GM12865 (cell line): ENCODE measurements around the gene ECPAS.

Experiments
- DNase-seq: peaks from one replicate; pipeline ENCODE4 v3.0.0; 2010; ENCODE audit warnings: low read depth
- H3K4me3 ChIP-seq: 2 replicates; pipeline ENCODE4 v1.5.1; 2011; ENCODE audit warnings: mild to moderate bottlenecking, low read depth, low read length, control low read depth
- CTCF ChIP-seq: IDR thresholded peaks from 2 replicates; pipeline ENCODE4 v1.5.1; 2011; ENCODE audit warnings: low read length, control low read depth, low read depth, inconsistent platforms; ENCODE audit not compliant: insufficient read depth; ENCODE audit errors: missing control alignments

ECPAS gene

GRCh38 chr9:111483858-111484571 is at the start of gene ECPAS:
Gene ECPAS, minus strand, starts transcription at chr9:111484383. Its CDS starts 11,465 bp downstream, at chr9:111472918.
- H3K4me3 ChIP-seq, result peak within 1 kb of the TSS; percentile 96
- TF ChIP-seq CTCF, result no peak
- peak; percentile 90 for DNase-seq

- TF ChIP-seq CTCF, result no peak
- H3K4me3 ChIP-seq, result no peak overlapping the region
- no peak for DNase-seq
Measured at GRCh38 chr9:111533099-111533790, 49.1 kb upstream of the ECPAS start.

GRCh38 chr9:111531716-111532115 is 47.5 kb upstream of the ECPAS start:
- no peak overlapping the region for H3K4me3 ChIP-seq
- no peak for DNase-seq
- TF ChIP-seq CTCF, result no peak

GRCh38 chr9:111529787-111530186 is 45.6 kb upstream of the ECPAS start:
- no peak overlapping the region for H3K4me3 ChIP-seq
- TF ChIP-seq CTCF, result no peak
- DNase-seq, result no peak

GRCh38 chr9:111527347-111527746 is 43.2 kb upstream of the ECPAS start:
- peak; percentile 5 for DNase-seq
- no peak overlapping the region for H3K4me3 ChIP-seq
- TF ChIP-seq CTCF, result no peak

- DNase-seq, result peak; percentile 58
- TF ChIP-seq CTCF, result no peak
- peak within 1 kb of the TSS; percentile 44 for H3K4me3 ChIP-seq
Measured at GRCh38 chr9:111525056-111525977, 41.1 kb upstream of the ECPAS start, which contains the start of gene ZNF483. Gene ZNF483, plus strand, starts transcription at chr9:111525179. Its CDS starts 2,217 bp downstream, at chr9:111527396.
